Colonic mucosa (tissue), 4 donors: Measurements from ENCODE around the gene RPLP2. TPM values are rescaled to one million over a fixed set of nuclear protein-coding genes. Genes with fewer than 3 reads are reported as not detected.

ENCODE experiments used
- DNase-seq: peaks from one replicate; pipeline ENCODE4 v3.0.0-alpha.2; 2020
- H3K27ac ChIP-seq: fragments of 200-600 bp; one replicate; pipeline ENCODE4 v1.8.0; 2021
- H3K27me3 ChIP-seq: fragments of 200-600 bp; one replicate; pipeline ENCODE4 v1.8.0; 2021
- H3K36me3 ChIP-seq: fragments of 200-600 bp; one replicate; pipeline ENCODE4 v1.8.0; 2021
- H3K4me1 ChIP-seq: fragments of 200-600 bp; one replicate; pipeline ENCODE4 v1.8.0; 2021; ENCODE audit warnings: mild to moderate bottlenecking
- H3K4me3 ChIP-seq: fragments of 200-600 bp; one replicate; pipeline ENCODE4 v1.8.0; 2021
- H3K9ac ChIP-seq, 2 donors: one replicate each; pipeline ENCODE4 v1.7.0; 2013; ENCODE audit warnings: control low read depth in 2 of 2, low read depth in 2 of 2, low read length in 2 of 2
- H3K9me3 ChIP-seq: fragments of 200-600 bp; one replicate; pipeline ENCODE4 v1.8.0; 2021
- intact Hi-C: fragments of 100-400 bp; cut with DNase I; formaldehyde crosslinking; loops from one replicate; pipeline ENCODE4 v1.14.1; 2022
- total RNA-seq, 2 donors: library from RNA; stranded (reverse); fragmentation: NEBNext Ultra II Directional in 1 of 2; extraction: Animal tissue kit (Norgen Biotek cat#: 25700) in 1 of 2; gene quantifications; one replicate each; pipeline ENCODE4 v1.2.1, GENCODE V29; 2021
- TF ChIP-seq, protein P1 (sequence below): fragments of 200-600 bp; IDR thresholded peaks from one replicate; pipeline ENCODE4 v1.8.0; 2022; ENCODE audit warnings: antibody characterized with exemption, mild to moderate bottlenecking
- donor health status: healthy.
- donor health status: DM: no; HTN: no; CAD: no.
- donor health status: DM: no; HTN: no; CAD: no.

The RPLP2 gene
- total RNA-seq, 2 donors from 2014 or later: 2,068 to 2,303 TPM

GRCh38 chr11:844693-845644 is 35.2 kb downstream of the RPLP2 start:
- peak overlapping the region; percentile 81 for H3K27ac ChIP-seq
- intact Hi-C loops: loop anchor here (5.0 kb wide), 1 partner anchor 207 kb away; no protein-coding TSS in a partner anchor
- peak; percentile 86 for DNase-seq
- peaks cover under 1% of the 10 kb centered on the region for H3K36me3 ChIP-seq
- TF ChIP-seq, protein P1, sequence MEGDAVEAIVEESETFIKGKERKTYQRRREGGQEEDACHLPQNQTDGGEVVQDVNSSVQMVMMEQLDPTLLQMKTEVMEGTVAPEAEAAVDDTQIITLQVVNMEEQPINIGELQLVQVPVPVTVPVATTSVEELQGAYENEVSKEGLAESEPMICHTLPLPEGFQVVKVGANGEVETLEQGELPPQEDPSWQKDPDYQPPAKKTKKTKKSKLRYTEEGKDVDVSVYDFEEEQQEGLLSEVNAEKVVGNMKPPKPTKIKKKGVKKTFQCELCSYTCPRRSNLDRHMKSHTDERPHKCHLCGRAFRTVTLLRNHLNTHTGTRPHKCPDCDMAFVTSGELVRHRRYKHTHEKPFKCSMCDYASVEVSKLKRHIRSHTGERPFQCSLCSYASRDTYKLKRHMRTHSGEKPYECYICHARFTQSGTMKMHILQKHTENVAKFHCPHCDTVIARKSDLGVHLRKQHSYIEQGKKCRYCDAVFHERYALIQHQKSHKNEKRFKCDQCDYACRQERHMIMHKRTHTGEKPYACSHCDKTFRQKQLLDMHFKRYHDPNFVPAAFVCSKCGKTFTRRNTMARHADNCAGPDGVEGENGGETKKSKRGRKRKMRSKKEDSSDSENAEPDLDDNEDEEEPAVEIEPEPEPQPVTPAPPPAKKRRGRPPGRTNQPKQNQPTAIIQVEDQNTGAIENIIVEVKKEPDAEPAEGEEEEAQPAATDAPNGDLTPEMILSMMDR: no peak
- peak overlapping the region; percentile 21 to 43 for H3K9ac ChIP-seq
- H3K4me1 ChIP-seq: peaks cover 21% of the 10 kb centered on the region
- H3K9me3 ChIP-seq: no peaks in the 10 kb centered on the region
- H3K27me3 ChIP-seq: peaks cover 12% of the 10 kb centered on the region
- no peak overlapping the region for H3K4me3 ChIP-seq

GRCh38 chr11:845872-846495 is 36.2 kb downstream of the RPLP2 start:
- Histone ChIP-seq H3K9me3 (no peaks in the 10 kb centered on the region), H3K4me3 (no peak overlapping the region), H3K9ac (no peak overlapping the region), H3K4me1 (peaks cover 16% of the 10 kb centered on the region), H3K27ac (no peak overlapping the region), H3K36me3 (no peaks in the 10 kb centered on the region), H3K27me3 (peaks cover 22% of the 10 kb centered on the region)
- intact Hi-C loops: loop anchor here (5.0 kb wide), 1 partner anchor 206 kb away; no protein-coding TSS in a partner anchor
- TF ChIP-seq, protein P1: no peak
- no peak for DNase-seq

DNA sequence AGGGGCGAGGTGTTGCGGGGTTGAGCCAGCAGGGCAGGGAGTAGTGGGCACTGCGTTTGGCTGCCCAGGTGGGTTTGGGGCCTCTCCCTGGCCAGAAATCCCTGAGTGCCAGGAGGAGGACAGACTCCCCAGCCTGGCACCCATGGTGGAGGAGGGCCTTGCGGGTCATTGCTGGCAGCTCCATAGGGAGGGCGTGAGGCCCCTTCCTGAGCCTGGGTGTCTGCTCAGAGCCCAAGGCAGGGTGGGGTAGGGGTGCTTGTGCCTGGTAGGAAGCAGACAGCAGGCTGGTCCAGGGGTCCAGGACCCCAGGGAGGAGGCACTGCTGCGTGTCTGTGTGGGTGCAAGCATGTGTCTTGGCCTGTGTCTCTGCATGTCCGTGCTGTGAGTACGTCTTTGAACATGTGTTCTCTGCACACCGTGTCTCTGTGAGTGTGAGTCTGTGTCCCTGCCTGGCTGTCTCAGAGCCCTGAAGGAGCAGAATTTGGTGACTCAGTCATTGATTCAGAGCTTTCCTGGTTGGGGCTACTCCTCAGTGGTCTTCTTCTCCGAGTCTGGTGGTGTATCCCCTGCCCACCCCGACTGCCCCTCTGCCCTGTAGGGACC is 36.8 kb downstream of the RPLP2 start:
- peaks cover 26% of the 10 kb centered on the region for H3K27me3 ChIP-seq
- H3K9me3 ChIP-seq: no peaks in the 10 kb centered on the region
- no peak overlapping the region for H3K4me3 ChIP-seq
- H3K27ac ChIP-seq: no peak overlapping the region
- H3K9ac ChIP-seq: no peak overlapping the region
- intact Hi-C loops: loop anchor here (5.0 kb wide), 1 partner anchor 206 kb away; no protein-coding TSS in a partner anchor
- no peak for DNase-seq
- H3K36me3 ChIP-seq: no peaks in the 10 kb centered on the region
- TF ChIP-seq, protein P1: no peak
- peaks cover 12% of the 10 kb centered on the region for H3K4me1 ChIP-seq

DNA sequence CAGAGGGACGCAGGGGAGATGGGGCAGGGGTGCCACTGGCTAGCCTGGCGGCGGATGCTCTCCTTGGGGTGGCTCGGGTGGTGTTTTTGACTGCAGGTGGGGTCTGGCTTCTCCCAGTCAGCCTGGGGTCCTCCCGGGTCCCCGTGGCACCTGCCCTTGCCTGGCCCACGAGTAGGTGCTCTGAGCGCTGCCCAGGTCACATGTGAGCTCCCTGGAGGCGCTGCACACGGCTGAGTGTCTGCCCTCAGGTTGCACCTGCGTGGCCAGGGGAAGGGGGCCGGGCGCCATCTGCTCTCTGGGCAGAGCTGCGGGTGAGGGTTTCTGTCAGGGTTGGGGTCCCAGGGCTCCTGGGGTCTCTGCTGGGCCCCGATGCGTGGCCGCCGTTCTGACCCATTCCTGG is 38.1 kb downstream of the RPLP2 start:
- Histone ChIP-seq H3K9me3 (no peaks in the 10 kb centered on the region), H3K27ac (no peak overlapping the region), H3K4me1 (peaks cover 12% of the 10 kb centered on the region), H3K4me3 (no peak overlapping the region), H3K27me3 (peaks cover 26% of the 10 kb centered on the region), H3K36me3 (no peaks in the 10 kb centered on the region), H3K9ac (no peak overlapping the region)
- DNase-seq: no peak
- TF ChIP-seq, protein P1: no peak
- intact Hi-C loops: loop anchor here (5.0 kb wide), 1 partner anchor 204 kb away; no protein-coding TSS in a partner anchor

- intact Hi-C loops: loop anchor here (5.0 kb wide), 1 partner anchor 204 kb away; no protein-coding TSS in a partner anchor
- H3K4me1 ChIP-seq: peaks cover 6% of the 10 kb centered on the region
- H3K27ac ChIP-seq: no peak overlapping the region
These were observed 38.7 kb downstream of the RPLP2 start for GRCh38 chr11:848380-848931.

More at GRCh38 chr11:848380-848931, 38.7 kb downstream of the RPLP2 start:
- Histone ChIP-seq H3K9me3 (no peaks in the 10 kb centered on the region), H3K4me3 (no peak overlapping the region), H3K27me3 (peaks cover 26% of the 10 kb centered on the region), H3K9ac (peak overlapping the region in 1 of 2 donors; percentile 12), H3K36me3 (no peaks in the 10 kb centered on the region)
- no peak for DNase-seq
- TF ChIP-seq, protein P1: peak; percentile 97
